ENCODE measurements around the gene MYMK. TPM values are rescaled to one million over a fixed set of nuclear protein-coding genes. Genes with fewer than 3 reads are reported as not detected.

MYMK gene
- total RNA-seq, 3 donors from 2014 or later (not counting 1 experiment from before 2014, with no cell fraction given), result not detected

GRCh38 chr9:133515240-133515610, 9.5 kb downstream of the MYMK start:
- Mint-ChIP-seq H3K9me3 (no peaks in the 10 kb centered on the region), H3K36me3 (no peaks in the 10 kb centered on the region), H3K27me3 (ENCODE audit: low read depth in 2 of 2) (no peaks in the 10 kb centered on the region), H3K27ac (no peak overlapping the region), H3K4me1 (no peaks in the 10 kb centered on the region), H3K4me3 (no peak overlapping the region)
- 90% methylated on average over 10 of the region's 10 CpGs for WGBS (ENCODE audit: insufficient coverage)
- DNase-seq (no peak), ATAC-seq (no peak)
- no peaks in the 10 kb centered on the region for H3K36me3 ChIP-seq (ENCODE audit: control insufficient read depth, insufficient read depth, low read length)
- no peaks in the 10 kb centered on the region for H3K9me3 ChIP-seq (ENCODE audit: control insufficient read depth, insufficient read depth, low read length)
- H3K27ac ChIP-seq (ENCODE audit: low read length), result no peak overlapping the region
- intact Hi-C loops (cut with micrococcal nuclease), result no loop called here
- no peak overlapping the region for H3K4me3 ChIP-seq (ENCODE audit: low read length)
- H3K4me1 ChIP-seq (ENCODE audit: control insufficient read depth, insufficient read depth, low read length), result no peaks in the 10 kb centered on the region
- H3K27me3 ChIP-seq (ENCODE audit: control insufficient read depth, insufficient read depth, low read length), result no peaks in the 10 kb centered on the region
- no peak for TF ChIP-seq CTCF (IDR thresholded peaks at IDR 0.05)

GRCh38 chr9:133514460-133515239, 10.1 kb downstream of the MYMK start:
- no peaks in the 10 kb centered on the region for H3K27me3 ChIP-seq (ENCODE audit: control insufficient read depth, insufficient read depth, low read length)
- Mint-ChIP-seq H3K36me3 (no peaks in the 10 kb centered on the region), H3K9me3 (no peaks in the 10 kb centered on the region), H3K4me1 (peaks cover 0 to 2% of the 10 kb centered on the region in 2 donors), H3K27ac (no peak overlapping the region), H3K27me3 (ENCODE audit: low read depth in 2 of 2) (no peaks in the 10 kb centered on the region), H3K4me3 (no peak overlapping the region)
- H3K4me3 ChIP-seq (ENCODE audit: low read length), result no peak overlapping the region
- H3K9me3 ChIP-seq (ENCODE audit: control insufficient read depth, insufficient read depth, low read length), result no peaks in the 10 kb centered on the region
- no peak for TF ChIP-seq CTCF (IDR thresholded peaks at IDR 0.05)
- 61% methylated on average over 14 of the region's 14 CpGs for WGBS (ENCODE audit: insufficient coverage)
- peaks cover 4% of the 10 kb centered on the region for H3K4me1 ChIP-seq (ENCODE audit: control insufficient read depth, insufficient read depth, low read length)
- DNase-seq (no peak), ATAC-seq (no peak)
- H3K36me3 ChIP-seq (ENCODE audit: control insufficient read depth, insufficient read depth, low read length), result no peaks in the 10 kb centered on the region
- intact Hi-C loops (cut with micrococcal nuclease), result no loop called here
- H3K27ac ChIP-seq (ENCODE audit: low read length), result no peak overlapping the region

GRCh38 chr9:133513214-133514100, 11.3 kb downstream of the MYMK start:
- H3K4me3 Mint-ChIP-seq, result no peak overlapping the region
- H3K27ac ChIP-seq (ENCODE audit: low read length), result no peak overlapping the region
- intact Hi-C loops (cut with micrococcal nuclease), result no loop called here
- no peak overlapping the region for H3K4me3 ChIP-seq (ENCODE audit: low read length)
- no peaks in the 10 kb centered on the region for H3K9me3 Mint-ChIP-seq
- 88% methylated on average over 24 of the region's 28 CpGs for WGBS (ENCODE audit: insufficient coverage)
- H3K27me3 ChIP-seq (ENCODE audit: control insufficient read depth, insufficient read depth, low read length), result no peaks in the 10 kb centered on the region
- H3K4me1 ChIP-seq (ENCODE audit: control insufficient read depth, insufficient read depth, low read length), result peaks cover 16% of the 10 kb centered on the region
- H3K36me3 Mint-ChIP-seq, result no peaks in the 10 kb centered on the region
- no peaks in the 10 kb centered on the region for H3K36me3 ChIP-seq (ENCODE audit: control insufficient read depth, insufficient read depth, low read length)
- no peaks in the 10 kb centered on the region for H3K27me3 Mint-ChIP-seq (ENCODE audit: low read depth in 2 of 2)
- peaks cover 8 to 10% of the 10 kb centered on the region in 2 donors for H3K4me1 Mint-ChIP-seq
- no peak for TF ChIP-seq CTCF (IDR thresholded peaks at IDR 0.05)
- H3K27ac Mint-ChIP-seq, result no peak overlapping the region
- ATAC-seq, result no peak
- no peaks in the 10 kb centered on the region for H3K9me3 ChIP-seq (ENCODE audit: control insufficient read depth, insufficient read depth, low read length)
- no peak for DNase-seq
